T-cell (primary cell): ENCODE data around the gene ACSM2A. TPM values are rescaled to one million over a fixed set of nuclear protein-coding genes. Genes with fewer than 3 reads are reported as not detected.
"Not testable (repeated sequence)": the region's sequence is repeated elsewhere in the genome, so short reads cannot be mapped to it uniquely, and the experiment has no call there.

Experiments used
- ATAC-seq, 4 experiments: fragments of 200-7000 bp in 3 of 4; fragments of 150-1000 bp in 1 of 4; cut with Tn5 transposase; replicated peaks in 1 of 4; 1 replicate in 3 of 4; 2 replicates in 1 of 4; pipeline ENCODE4 v1.10.0; 2021; ENCODE audit warnings: moderate library complexity in 3 of 4, mild to moderate bottlenecking in 2 of 4, moderate number of reproducible peaks in 1 of 4
- CTCF ChIA-PET, 2 donors: fragments of 300-600 bp; sonication (Branson Sonifier 250); formaldehyde crosslinking; loops; one replicate each; lab custom pipeline; 2022; ENCODE audit warnings: antibody characterized with exemption in 2 of 2; lab: Charles Lee
- POLR2A ChIA-PET, 2 donors: fragments of 300-600 bp; sonication (Branson Sonifier 250); formaldehyde crosslinking; loops; one replicate each; lab custom pipeline; 2022; ENCODE audit warnings: antibody characterized with exemption in 2 of 2; lab: Charles Lee
- DNase-seq, 35 experiments: peaks; one replicate each; pipeline versions ENCODE4 v3.0.0 to v3.0.0-alpha.2; 2013 to 2023
- H3K27ac ChIP-seq: one replicate; pipeline ENCODE4 v1.5.1; 2013; ENCODE audit warnings: low read length
- H3K27me3 ChIP-seq, 2 experiments: replicated peaks in 1 of 2; 1 replicate in 1 of 2; 2 replicates in 1 of 2; pipeline versions ENCODE4 v1.6.1 to v1.7.0; 2013; ENCODE audit warnings: low read length in 1 of 2, mixed read lengths in 1 of 2; ENCODE audit not compliant: control insufficient read depth in 2 of 2, insufficient read depth in 2 of 2; ENCODE audit errors: extremely low read depth in 1 of 2
- H3K36me3 ChIP-seq, 2 donors: 1 replicate in 1 of 2; 2 replicates in 1 of 2; pipeline versions ENCODE4 v1.6.1 to v1.7.0; 2013; ENCODE audit warnings: low read length in 1 of 2; ENCODE audit not compliant: control insufficient read depth in 2 of 2, insufficient read depth in 1 of 2; ENCODE audit errors: extremely low read depth in 1 of 2
- H3K4me1 ChIP-seq, 2 experiments: 1 replicate in 1 of 2; 2 replicates in 1 of 2; pipeline versions ENCODE4 v1.6.1 to v1.7.0; 2013; ENCODE audit warnings: low read length in 2 of 2, mixed read lengths in 1 of 2; ENCODE audit not compliant: insufficient read depth in 2 of 2, control insufficient read depth in 1 of 2; ENCODE audit errors: extremely low read depth in 1 of 2
- H3K4me3 ChIP-seq, 2 donors: 1 replicate in 1 of 2; 2 replicates in 1 of 2; pipeline versions ENCODE4 v1.5.1 to v1.7.0; 2013; ENCODE audit warnings: mild to moderate bottlenecking in 2 of 2, low read length in 1 of 2, moderate library complexity in 1 of 2; ENCODE audit not compliant: control insufficient read depth in 1 of 2; ENCODE audit errors: extremely low read depth in 1 of 2
- H3K9me3 ChIP-seq: 2 replicates; pipeline ENCODE4 v1.7.0; 2013
- H3K27ac Mint-ChIP-seq, 2 donors: one replicate each; pipeline ENCODE4 v1.8.0; 2020 to 2021; ENCODE audit warnings: mild to moderate bottlenecking in 2 of 2, mixed read lengths in 2 of 2
- H3K27me3 Mint-ChIP-seq, 2 donors: one replicate each; pipeline ENCODE4 v1.8.0; 2021 to 2022; ENCODE audit warnings: mixed read lengths in 2 of 2
- H3K36me3 Mint-ChIP-seq: one replicate; pipeline ENCODE4 v1.8.0; 2021; ENCODE audit warnings: mixed read lengths
- H3K4me1 Mint-ChIP-seq, 3 donors: one replicate each; pipeline ENCODE4 v1.8.0; 2020 to 2022; ENCODE audit warnings: mixed read lengths in 3 of 3, mild to moderate bottlenecking in 1 of 3
- H3K4me3 Mint-ChIP-seq, 3 donors: one replicate each; pipeline ENCODE4 v1.8.0; 2020 to 2022; ENCODE audit warnings: mild to moderate bottlenecking in 3 of 3, mixed read lengths in 3 of 3, moderate library complexity in 3 of 3
- H3K9me3 Mint-ChIP-seq, 3 donors: one replicate each; pipeline ENCODE4 v1.8.0; 2020 to 2022; ENCODE audit warnings: mixed read lengths in 3 of 3
- WGBS: methylation state at CpG from one replicate; pipeline ENCODE4 v1.1.5; 2013; ENCODE audit warnings: missing lambda C conversion rate; ENCODE audit not compliant: insufficient coverage; 5-methylcytosine and 5-hydroxymethylcytosine counted together
- total RNA-seq, 35 experiments: library from RNA in 6 of 35; stranded (reverse) in 6 of 35; fragments of 120-200 nt in 1 of 35; gene quantifications; one replicate each; pipeline versions ENCODE4 v1.2.1 to v1.2.4 and lab custom pipeline; 2013 to 2026

The ACSM2A gene
- total RNA-seq, 5 donors from 2014 or later (not counting 1 experiment from before 2014, with no cell fraction given) = 0.35 to 0.47 TPM; not detected in 3

GRCh38 chr16:20430480-20430879, 20.8 kb upstream of the ACSM2A start:
- POLR2A ChIA-PET = not testable (repeated sequence)

DNA sequence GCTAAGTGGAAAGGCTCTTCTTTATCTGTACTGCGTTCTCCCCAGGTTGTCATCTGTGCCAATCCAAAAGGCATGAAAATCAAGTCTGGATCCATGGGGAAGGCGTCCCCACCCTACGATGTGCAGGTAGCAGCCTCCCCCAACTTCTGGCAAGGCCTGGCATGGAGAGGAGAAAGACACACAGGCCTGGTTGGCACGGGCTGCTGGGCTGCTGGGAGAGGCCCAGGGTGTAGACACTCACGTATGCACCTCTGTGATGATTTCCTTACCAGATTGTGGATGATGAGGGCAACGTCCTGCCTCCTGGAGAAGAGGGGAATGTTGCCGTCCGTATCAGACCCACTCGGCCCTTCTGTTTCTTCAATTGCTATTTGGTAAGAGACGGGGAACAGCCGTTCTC, 20.4 kb upstream of the ACSM2A start:
- H3K9me3 Mint-ChIP-seq = no peaks in the 10 kb centered on the region
- peaks cover 2 to 8% of the 10 kb centered on the region in 2 donors for H3K27me3 Mint-ChIP-seq
- H3K4me1 ChIP-seq = no peaks in the 10 kb centered on the region
- H3K4me3 Mint-ChIP-seq = no peak overlapping the region
- no peak for DNase-seq
- WGBS = 78% methylated on average over 5 of the region's 11 CpGs
- ChIA-PET CTCF (no interaction called here), POLR2A (no interaction called here)
- no peaks in the 10 kb centered on the region for H3K9me3 ChIP-seq
- H3K36me3 ChIP-seq = no peaks in the 10 kb centered on the region
- H3K27ac Mint-ChIP-seq = no peak overlapping the region
- no peak for ATAC-seq
- no peaks in the 10 kb centered on the region for H3K36me3 Mint-ChIP-seq
- H3K27ac ChIP-seq = no peak overlapping the region
- no peaks in the 10 kb centered on the region for H3K4me1 Mint-ChIP-seq
- peaks cover 0 to 4% of the 10 kb centered on the region in 2 experiments for H3K27me3 ChIP-seq
- no peak overlapping the region for H3K4me3 ChIP-seq

More at GRCh38 chr16:20430480-20430879, 20.8 kb upstream of the ACSM2A start:
- H3K4me1 ChIP-seq, H3K9me3 ChIP-seq, H3K36me3 ChIP-seq, H3K27me3 ChIP-seq, H3K27ac ChIP-seq, ATAC-seq, DNase-seq, H3K36me3 Mint-ChIP-seq, H3K27me3 Mint-ChIP-seq, H3K4me3 Mint-ChIP-seq, H3K9me3 Mint-ChIP-seq, H3K27ac Mint-ChIP-seq, H3K4me1 Mint-ChIP-seq, CTCF ChIA-PET, H3K4me3 ChIP-seq: not testable (repeated sequence)
- 89% methylated on average over 1 of the region's 1 CpG for WGBS

DNA sequence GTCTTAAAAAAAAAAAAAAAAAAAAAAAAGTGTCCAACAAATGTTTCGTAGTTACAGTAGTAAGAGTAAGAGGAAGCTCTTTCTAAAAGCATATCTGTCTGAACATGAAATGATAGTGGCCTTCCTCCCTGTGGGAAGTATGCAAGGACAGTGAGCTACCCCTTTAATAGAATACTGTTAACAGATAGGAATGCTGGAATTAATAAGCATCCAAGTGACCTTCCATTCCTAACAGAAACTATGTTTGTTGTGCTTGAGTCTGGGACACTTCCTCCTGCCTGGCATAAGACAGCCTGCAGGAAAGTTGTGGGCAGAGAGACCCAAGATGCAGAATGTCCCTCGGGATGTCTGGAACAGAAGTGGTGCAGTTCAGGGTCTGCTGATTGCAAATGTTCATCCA, 12.4 kb upstream of the ACSM2A start:
- no CpG with 5 or more reads among the region's 2 CpGs for WGBS
- ChIA-PET POLR2A (interaction anchor here in 1 of 2 donors (0.6 kb wide), 1 partner anchor 492 kb away, joined by 3 read pairs; no protein-coding TSS in a partner anchor), CTCF (interaction anchor here (0.7 kb wide), 2 partner anchors 56 to 78 kb away, joined by 4 to 7 read pairs; no protein-coding TSS in a partner anchor)
- not testable (repeated sequence) for ATAC-seq, H3K4me3 Mint-ChIP-seq, H3K27me3 Mint-ChIP-seq, H3K27me3 ChIP-seq, DNase-seq, H3K36me3 ChIP-seq, H3K9me3 ChIP-seq, H3K4me1 Mint-ChIP-seq, H3K36me3 Mint-ChIP-seq, H3K4me3 ChIP-seq, H3K27ac Mint-ChIP-seq, H3K9me3 Mint-ChIP-seq, H3K4me1 ChIP-seq, H3K27ac ChIP-seq

DNA sequence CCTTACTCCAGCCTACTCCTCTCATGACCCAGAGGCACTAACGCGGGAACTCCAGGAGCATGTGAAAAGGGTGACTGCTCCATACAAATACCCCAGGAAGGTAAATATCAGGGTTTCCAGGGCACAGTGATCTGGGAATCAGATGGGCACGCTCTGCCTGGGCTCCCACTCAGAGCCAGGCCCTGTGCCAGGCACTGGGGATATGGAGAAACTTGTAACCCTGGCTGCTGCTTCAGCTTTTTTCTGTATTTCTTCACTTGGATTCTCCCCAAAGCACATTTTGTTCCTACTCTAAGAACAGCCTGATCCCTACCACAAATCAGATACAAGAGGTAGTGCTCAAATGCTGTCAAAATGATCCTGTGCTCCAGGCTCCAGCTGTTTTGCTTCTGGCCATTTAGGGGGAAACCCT, 11.5 kb upstream of the ACSM2A start:
- H3K36me3 ChIP-seq, H3K4me3 ChIP-seq, H3K9me3 ChIP-seq, H3K27ac ChIP-seq, H3K36me3 Mint-ChIP-seq, H3K4me1 Mint-ChIP-seq, H3K27me3 ChIP-seq, DNase-seq, ATAC-seq, H3K9me3 Mint-ChIP-seq, CTCF ChIA-PET, POLR2A ChIA-PET, H3K27me3 Mint-ChIP-seq, H3K4me1 ChIP-seq, H3K27ac Mint-ChIP-seq, H3K4me3 Mint-ChIP-seq: not testable (repeated sequence)
- WGBS = 67% methylated on average over 1 of the region's 3 CpGs

GRCh38 chr16:20440731-20441130, 10.6 kb upstream of the ACSM2A start:
- H3K36me3 Mint-ChIP-seq, H3K27ac ChIP-seq, CTCF ChIA-PET, H3K4me1 Mint-ChIP-seq, H3K36me3 ChIP-seq, H3K27me3 Mint-ChIP-seq, H3K9me3 Mint-ChIP-seq, POLR2A ChIA-PET, H3K27me3 ChIP-seq, H3K4me3 Mint-ChIP-seq, DNase-seq, H3K27ac Mint-ChIP-seq, H3K9me3 ChIP-seq, H3K4me3 ChIP-seq, ATAC-seq, H3K4me1 ChIP-seq: not testable (repeated sequence)
- WGBS = no CpG with 5 or more reads among the region's 1 CpG

- H3K4me1 Mint-ChIP-seq = no peaks in the 10 kb centered on the region
- Histone ChIP-seq H3K4me3 (no peak overlapping the region), H3K27ac (no peak overlapping the region), H3K9me3 (no peaks in the 10 kb centered on the region), H3K27me3 (peaks cover 0 to 7% of the 10 kb centered on the region in 2 experiments), H3K4me1 (no peaks in the 10 kb centered on the region), H3K36me3 (no peaks in the 10 kb centered on the region)
- H3K36me3 Mint-ChIP-seq = no peaks in the 10 kb centered on the region
- no peaks in the 10 kb centered on the region for H3K9me3 Mint-ChIP-seq
- H3K27me3 Mint-ChIP-seq = peaks cover 0 to 4% of the 10 kb centered on the region in 2 donors
- 38% methylated on average over 2 of the region's 3 CpGs for WGBS
- H3K4me3 Mint-ChIP-seq = no peak overlapping the region
- CTCF ChIA-PET = no interaction called here
- no peak for ATAC-seq
- POLR2A ChIA-PET = no interaction called here
- no peak for DNase-seq
- no peak overlapping the region for H3K27ac Mint-ChIP-seq
Observed at GRCh38 chr16:20441191-20441590, 10.1 kb upstream of the ACSM2A start.

GRCh38 chr16:20441859-20442258, 9.5 kb upstream of the ACSM2A start:
- CTCF ChIA-PET, H3K27ac ChIP-seq, H3K27me3 ChIP-seq, H3K36me3 Mint-ChIP-seq, H3K36me3 ChIP-seq, DNase-seq, H3K4me1 ChIP-seq, H3K27me3 Mint-ChIP-seq, POLR2A ChIA-PET, H3K4me3 Mint-ChIP-seq, H3K4me1 Mint-ChIP-seq, H3K9me3 Mint-ChIP-seq, H3K4me3 ChIP-seq, H3K27ac Mint-ChIP-seq, ATAC-seq, H3K9me3 ChIP-seq: not testable (repeated sequence)
- no CpG with 5 or more reads among the region's 4 CpGs for WGBS
